ENCODE data around the gene CNTN1. TPM values are rescaled to one million over a fixed set of nuclear protein-coding genes. Genes with fewer than 3 reads are reported as not detected.

The CNTN1 gene
- polyA plus RNA-seq, 1 donor from 2014 or later, result 101 TPM

DNA sequence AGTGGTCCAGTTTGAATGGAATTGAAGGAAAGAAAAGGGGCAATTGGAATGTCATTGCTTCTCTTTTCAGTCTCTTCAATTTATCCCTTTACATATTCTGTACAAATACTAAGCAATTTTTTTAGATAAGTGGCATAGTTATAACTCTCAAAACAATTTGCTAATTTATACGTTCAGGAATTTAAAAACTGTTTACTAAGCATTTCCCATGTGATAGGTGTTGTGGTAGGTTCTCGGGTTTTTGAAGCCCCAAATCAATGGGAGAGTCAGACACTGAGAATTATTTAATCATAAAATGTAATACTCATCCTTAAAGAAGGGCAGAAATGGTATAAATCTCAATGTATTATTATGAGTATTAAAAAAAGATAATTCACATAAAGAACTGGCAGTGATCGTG lies 197.1 kb downstream of the CNTN1 start:
- Histone ChIP-seq H2AFZ (ENCODE audit: low read depth, low read length) (no peak overlapping the region), H3F3A (ENCODE audit: insufficient read depth, low read length, poor library complexity, severe bottlenecking) (no peaks in the 10 kb centered on the region), H3K36me3 (ENCODE audit: insufficient read depth, low read length) (no peaks in the 10 kb centered on the region), H3K4me2 (ENCODE audit: low read length) (no peak overlapping the region), H3K27me3 (ENCODE audit: insufficient read depth, low read depth, low read length) (no peaks in the 10 kb centered on the region), H3K4me3 (ENCODE audit: low read length) (no peak overlapping the region), H3K79me2 (replicated peaks; ENCODE audit: insufficient read depth, low read length) (no peaks in the 10 kb centered on the region), H4K20me1 (ENCODE audit: insufficient read depth) (no peaks in the 10 kb centered on the region), H3K9me3 (ENCODE audit: low read length) (no peaks in the 10 kb centered on the region), H3K9me2 (ENCODE audit: insufficient read depth, low read length) (no peaks in the 10 kb centered on the region), H3K27ac (ENCODE audit: low read length) (no peak overlapping the region), H3K9ac (ENCODE audit: low read length) (no peak overlapping the region)
- TF ChIP-seq MXI1 (conservative IDR thresholded peaks at IDR 0.05; ENCODE audit: poor library complexity, severe bottlenecking), result no peak

GRCh38 chr12:40892528-40892927 lies 200.3 kb downstream of the CNTN1 start:
- no peaks in the 10 kb centered on the region for H3K36me3 ChIP-seq (ENCODE audit: insufficient read depth, low read length)
- no peaks in the 10 kb centered on the region for H3K9me2 ChIP-seq (ENCODE audit: insufficient read depth, low read length)
- no peak overlapping the region for H3K4me2 ChIP-seq (ENCODE audit: low read length)
- H3F3A ChIP-seq (ENCODE audit: insufficient read depth, low read length, poor library complexity, severe bottlenecking), result no peaks in the 10 kb centered on the region
- no peak overlapping the region for H3K9ac ChIP-seq (ENCODE audit: low read length)
- H3K27ac ChIP-seq (ENCODE audit: low read length), result no peak overlapping the region
- no peak overlapping the region for H2AFZ ChIP-seq (ENCODE audit: low read depth, low read length)
- no peaks in the 10 kb centered on the region for H3K27me3 ChIP-seq (ENCODE audit: insufficient read depth, low read depth, low read length)
- no peaks in the 10 kb centered on the region for H3K79me2 ChIP-seq (replicated peaks; ENCODE audit: insufficient read depth, low read length)
- TF ChIP-seq EZH2 (IDR thresholded peaks at IDR 0.05; ENCODE audit: borderline replicate concordance, insufficient read depth, low read length, poor library complexity, severe bottlenecking), result no peak
- no peak for TF ChIP-seq REST (IDR thresholded peaks at IDR 0.05; ENCODE audit: borderline replicate concordance)
- TF ChIP-seq EP300 (conservative IDR thresholded peaks at IDR 0.05; ENCODE audit: poor library complexity, severe bottlenecking), result no peak
- no peak for TF ChIP-seq TAF1 (IDR thresholded peaks at IDR 0.05; ENCODE audit: low read depth)
- TF ChIP-seq RAD21 (conservative IDR thresholded peaks at IDR 0.05), result no peak
- no peak for TF ChIP-seq SMC3 (conservative IDR thresholded peaks at IDR 0.05; ENCODE audit: poor library complexity)
- TF ChIP-seq MXI1 (conservative IDR thresholded peaks at IDR 0.05; ENCODE audit: poor library complexity, severe bottlenecking), result no peak
- TF ChIP-seq CTCF (IDR thresholded peaks at IDR 0.05; ENCODE audit: poor library complexity, severe bottlenecking), result no peak
- TF ChIP-seq POLR2AphosphoS5 (IDR thresholded peaks at IDR 0.05), result no peak
- no peaks in the 10 kb centered on the region for H4K20me1 ChIP-seq (ENCODE audit: insufficient read depth)
- no peaks in the 10 kb centered on the region for H3K9me3 ChIP-seq (ENCODE audit: low read length)
- H3K4me3 ChIP-seq (ENCODE audit: low read length), result no peak overlapping the region

DNA sequence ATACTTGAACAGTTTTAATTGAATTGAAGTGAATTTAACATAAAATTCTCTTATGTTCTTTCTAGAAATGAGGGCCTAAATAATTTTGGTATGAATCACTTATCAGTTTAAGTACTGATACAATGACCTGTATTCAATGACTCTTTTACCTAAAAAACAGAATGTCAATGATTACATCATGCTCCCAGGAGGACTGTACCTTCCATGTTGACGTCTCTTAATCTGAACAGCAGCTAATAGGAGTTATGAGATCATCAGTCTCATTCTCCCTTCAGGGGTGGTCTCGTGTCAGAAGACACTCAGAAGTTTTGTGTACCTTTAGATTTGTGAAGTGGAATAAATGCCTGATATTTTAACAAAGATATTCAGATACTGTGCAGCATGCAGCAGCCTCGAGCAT lies 206.3 kb downstream of the CNTN1 start:
- Histone ChIP-seq H3K9me2 (ENCODE audit: insufficient read depth, low read length) (no peaks in the 10 kb centered on the region), H3K4me2 (ENCODE audit: low read length) (no peak overlapping the region), H3K4me3 (ENCODE audit: low read length) (no peak overlapping the region), H3K9me3 (ENCODE audit: low read length) (no peaks in the 10 kb centered on the region), H3K9ac (ENCODE audit: low read length) (no peak overlapping the region), H3F3A (ENCODE audit: insufficient read depth, low read length, poor library complexity, severe bottlenecking) (no peaks in the 10 kb centered on the region), H4K20me1 (ENCODE audit: insufficient read depth) (no peaks in the 10 kb centered on the region), H3K27me3 (ENCODE audit: insufficient read depth, low read depth, low read length) (no peaks in the 10 kb centered on the region), H3K36me3 (ENCODE audit: insufficient read depth, low read length) (no peaks in the 10 kb centered on the region), H2AFZ (ENCODE audit: low read depth, low read length) (no peak overlapping the region), H3K27ac (ENCODE audit: low read length) (no peak overlapping the region), H3K79me2 (replicated peaks; ENCODE audit: insufficient read depth, low read length) (no peaks in the 10 kb centered on the region)
- TF ChIP-seq TAF1 (IDR thresholded peaks at IDR 0.05; ENCODE audit: low read depth) (no peak), POLR2AphosphoS5 (IDR thresholded peaks at IDR 0.05) (no peak), SMC3 (conservative IDR thresholded peaks at IDR 0.05; ENCODE audit: poor library complexity) (no peak), EZH2 (IDR thresholded peaks at IDR 0.05; ENCODE audit: borderline replicate concordance, insufficient read depth, low read length, poor library complexity, severe bottlenecking) (no peak), MXI1 (conservative IDR thresholded peaks at IDR 0.05; ENCODE audit: poor library complexity, severe bottlenecking) (no peak), CTCF (IDR thresholded peaks at IDR 0.05; ENCODE audit: poor library complexity, severe bottlenecking) (no peak), EP300 (conservative IDR thresholded peaks at IDR 0.05; ENCODE audit: poor library complexity, severe bottlenecking) (no peak), REST (IDR thresholded peaks at IDR 0.05; ENCODE audit: borderline replicate concordance) (no peak), RAD21 (conservative IDR thresholded peaks at IDR 0.05) (no peak)

All from neural cell (in vitro differentiated cells).